ENCODE data around the gene ZNF304.

DNA sequence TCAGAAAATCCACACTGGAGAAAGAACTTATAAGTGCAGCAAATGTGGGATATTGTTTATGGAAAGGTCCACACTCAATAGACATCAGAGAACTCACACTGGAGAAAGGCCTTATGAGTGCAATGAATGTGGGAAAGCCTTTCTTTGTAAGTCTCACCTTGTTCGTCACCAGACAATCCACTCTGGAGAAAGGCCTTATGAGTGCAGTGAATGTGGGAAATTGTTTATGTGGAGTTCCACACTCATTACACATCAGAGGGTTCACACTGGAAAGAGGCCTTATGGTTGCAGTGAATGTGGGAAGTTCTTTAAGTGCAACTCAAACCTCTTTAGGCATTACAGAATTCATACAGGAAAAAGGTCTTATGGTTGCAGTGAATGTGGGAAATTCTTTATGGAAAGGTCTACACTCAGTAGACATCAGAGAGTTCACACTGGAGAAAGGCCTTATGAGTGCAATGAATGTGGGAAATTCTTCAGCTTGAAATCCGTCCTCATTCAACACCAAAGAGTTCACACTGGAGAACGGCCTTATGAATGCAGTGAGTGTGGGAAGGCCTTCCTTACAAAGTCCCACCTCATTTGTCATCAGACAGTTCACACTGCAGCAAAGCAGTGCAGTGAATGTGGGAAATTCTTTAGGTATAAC, 26.6 kb downstream of the ZNF304 start:
- TF ChIP-seq POLR2A (IDR thresholded peaks at IDR 0.05) = no peak
- TF ChIP-seq, protein P1, sequence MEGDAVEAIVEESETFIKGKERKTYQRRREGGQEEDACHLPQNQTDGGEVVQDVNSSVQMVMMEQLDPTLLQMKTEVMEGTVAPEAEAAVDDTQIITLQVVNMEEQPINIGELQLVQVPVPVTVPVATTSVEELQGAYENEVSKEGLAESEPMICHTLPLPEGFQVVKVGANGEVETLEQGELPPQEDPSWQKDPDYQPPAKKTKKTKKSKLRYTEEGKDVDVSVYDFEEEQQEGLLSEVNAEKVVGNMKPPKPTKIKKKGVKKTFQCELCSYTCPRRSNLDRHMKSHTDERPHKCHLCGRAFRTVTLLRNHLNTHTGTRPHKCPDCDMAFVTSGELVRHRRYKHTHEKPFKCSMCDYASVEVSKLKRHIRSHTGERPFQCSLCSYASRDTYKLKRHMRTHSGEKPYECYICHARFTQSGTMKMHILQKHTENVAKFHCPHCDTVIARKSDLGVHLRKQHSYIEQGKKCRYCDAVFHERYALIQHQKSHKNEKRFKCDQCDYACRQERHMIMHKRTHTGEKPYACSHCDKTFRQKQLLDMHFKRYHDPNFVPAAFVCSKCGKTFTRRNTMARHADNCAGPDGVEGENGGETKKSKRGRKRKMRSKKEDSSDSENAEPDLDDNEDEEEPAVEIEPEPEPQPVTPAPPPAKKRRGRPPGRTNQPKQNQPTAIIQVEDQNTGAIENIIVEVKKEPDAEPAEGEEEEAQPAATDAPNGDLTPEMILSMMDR (IDR thresholded peaks at IDR 0.05) = no peak
- no peak for TF ChIP-seq EP300 (IDR thresholded peaks at IDR 0.05)
